Colonic mucosa (tissue), 4 donors: ENCODE data around the gene BBLN. TPM values are rescaled to one million over a fixed set of nuclear protein-coding genes. Genes with fewer than 3 reads are reported as not detected.
A peak's percentile ranks its signal among the peaks of the same experiment; 100 is the strongest.

Experiments used
- DNase-seq: peaks from one replicate; pipeline ENCODE4 v3.0.0-alpha.2; 2020
- H3K27ac ChIP-seq: fragments of 200-600 bp; one replicate; pipeline ENCODE4 v1.8.0; 2021
- H3K27me3 ChIP-seq: fragments of 200-600 bp; one replicate; pipeline ENCODE4 v1.8.0; 2021
- H3K36me3 ChIP-seq: fragments of 200-600 bp; one replicate; pipeline ENCODE4 v1.8.0; 2021
- H3K4me1 ChIP-seq: fragments of 200-600 bp; one replicate; pipeline ENCODE4 v1.8.0; 2021; ENCODE audit warnings: mild to moderate bottlenecking
- H3K4me3 ChIP-seq: fragments of 200-600 bp; one replicate; pipeline ENCODE4 v1.8.0; 2021
- H3K9ac ChIP-seq, 2 donors: one replicate each; pipeline ENCODE4 v1.7.0; 2013; ENCODE audit warnings: control low read depth in 2 of 2, low read depth in 2 of 2, low read length in 2 of 2
- H3K9me3 ChIP-seq: fragments of 200-600 bp; one replicate; pipeline ENCODE4 v1.8.0; 2021
- CTCF ChIP-seq: fragments of 200-600 bp; IDR thresholded peaks from one replicate; pipeline ENCODE4 v1.8.0; 2022; ENCODE audit warnings: antibody characterized with exemption, mild to moderate bottlenecking
- intact Hi-C: fragments of 100-400 bp; cut with DNase I; formaldehyde crosslinking; loops from one replicate; pipeline ENCODE4 v1.14.1; 2022
- total RNA-seq, 2 donors: library from RNA; stranded (reverse); fragmentation: NEBNext Ultra II Directional in 1 of 2; extraction: Animal tissue kit (Norgen Biotek cat#: 25700) in 1 of 2; gene quantifications; one replicate each; pipeline ENCODE4 v1.2.1, GENCODE V29; 2021
- donor health status: healthy.
- donor health status: DM: no; HTN: no; CAD: no.
- donor health status: DM: no; HTN: no; CAD: no.

BBLN gene
- total RNA-seq, 2 donors from 2014 or later, result 47.5 to 53.0 TPM

DNA sequence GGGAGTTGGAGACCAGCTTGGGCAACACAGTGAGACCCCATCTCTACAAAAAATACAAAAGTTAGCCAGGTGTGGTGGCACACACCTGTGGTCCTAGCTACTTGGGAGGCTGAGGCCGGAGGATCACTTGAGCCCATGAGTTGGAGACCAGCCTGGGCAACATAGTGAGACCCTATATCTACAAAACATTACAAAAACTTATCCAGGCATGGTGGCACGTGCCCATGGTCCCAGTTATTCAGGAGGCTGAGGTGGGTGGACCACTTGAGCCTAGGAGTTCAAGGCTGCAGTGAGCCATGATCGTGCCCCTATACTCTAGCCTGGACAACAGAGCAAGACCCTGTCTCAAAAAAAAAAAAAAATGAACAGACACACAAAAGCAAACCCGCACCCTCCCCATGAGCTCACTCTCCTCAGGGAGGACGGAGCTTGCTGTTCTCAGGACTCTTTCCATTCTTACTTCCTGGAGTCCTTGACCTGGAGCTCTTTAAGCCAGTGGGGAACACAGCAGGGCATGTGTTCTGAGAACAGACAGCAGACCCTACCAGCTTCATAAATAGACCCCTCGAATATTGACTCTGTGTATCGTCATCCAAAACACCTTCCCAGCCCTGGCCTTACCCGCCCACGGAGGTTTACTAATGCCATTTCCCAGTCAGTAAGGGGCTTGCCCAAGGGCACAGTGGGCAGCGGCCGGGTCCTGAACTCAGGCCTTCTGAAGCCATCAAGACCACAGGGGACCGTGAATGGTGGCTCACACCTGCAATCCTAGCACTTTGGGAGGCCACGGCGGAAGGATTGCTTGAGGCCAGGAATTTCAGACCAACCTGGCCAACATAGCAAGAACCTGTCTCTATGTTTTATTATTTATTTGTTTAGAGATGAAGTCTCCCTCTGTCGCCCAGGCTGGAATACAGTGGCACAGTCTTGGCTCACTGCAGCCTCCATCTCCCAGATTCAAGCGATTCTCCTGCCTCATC, 43.7 kb upstream of the BBLN start:
- peaks cover 20% of the 10 kb centered on the region for H3K4me1 ChIP-seq
- H3K27me3 ChIP-seq, result no peaks in the 10 kb centered on the region
- H3K4me3 ChIP-seq, result no peak overlapping the region
- no peak for DNase-seq
- H3K9ac ChIP-seq, result peak overlapping the region; percentile 36 to 88
- H3K9me3 ChIP-seq, result no peaks in the 10 kb centered on the region
- no peaks in the 10 kb centered on the region for H3K36me3 ChIP-seq
- TF ChIP-seq CTCF, result no peak
- H3K27ac ChIP-seq, result peak overlapping the region; percentile 94
- intact Hi-C loops, result loop anchor here (5.0 kb wide), 2 partner anchors 69 to 164 kb away; no protein-coding TSS in a partner anchor

GRCh38 chr9:128117613-128118471, 42.2 kb upstream of the BBLN start:
- H3K27me3 ChIP-seq, result no peaks in the 10 kb centered on the region
- intact Hi-C loops, result loop anchor here (5.0 kb wide), 2 partner anchors 71 to 166 kb away; no protein-coding TSS in a partner anchor
- DNase-seq, result peak; percentile 98
- H3K4me3 ChIP-seq, result no peak overlapping the region
- peak; percentile 100 for TF ChIP-seq CTCF
- H3K27ac ChIP-seq, result peak overlapping the region; percentile 94
- no peaks in the 10 kb centered on the region for H3K9me3 ChIP-seq
- H3K36me3 ChIP-seq, result no peaks in the 10 kb centered on the region
- no peak overlapping the region for H3K9ac ChIP-seq
- H3K4me1 ChIP-seq, result peaks cover 20% of the 10 kb centered on the region

DNA sequence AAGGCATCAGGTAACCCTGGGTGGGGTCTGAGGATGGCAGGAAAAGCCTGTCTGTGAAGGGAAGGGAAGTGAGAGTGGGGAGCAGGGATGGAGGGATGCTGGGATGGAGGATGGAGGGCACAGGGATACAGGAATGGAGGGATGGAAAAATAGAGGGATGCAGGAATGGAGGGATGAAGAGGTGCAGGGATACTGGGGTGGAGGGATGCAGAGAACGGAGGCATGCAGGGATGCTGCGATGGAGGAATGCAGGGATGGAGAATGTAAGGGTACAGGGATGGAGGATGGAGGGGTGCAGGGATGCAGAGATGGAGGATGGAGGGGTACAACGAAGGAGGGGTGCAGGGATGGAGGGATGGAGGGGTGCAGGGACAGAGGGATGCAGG, 41.6 kb upstream of the BBLN start:
- H3K36me3 ChIP-seq, result no peaks in the 10 kb centered on the region
- H3K9me3 ChIP-seq, result no peaks in the 10 kb centered on the region
- no peak for DNase-seq
- no peak overlapping the region for H3K9ac ChIP-seq
- H3K27me3 ChIP-seq, result no peaks in the 10 kb centered on the region
- no peak for TF ChIP-seq CTCF
- H3K4me1 ChIP-seq, result peaks cover 20% of the 10 kb centered on the region
- H3K27ac ChIP-seq, result no peak overlapping the region
- intact Hi-C loops, result loop anchor here (5.0 kb wide), 2 partner anchors 71 to 166 kb away; no protein-coding TSS in a partner anchor
- H3K4me3 ChIP-seq, result no peak overlapping the region

- Histone ChIP-seq H3K27ac (no peak overlapping the region), H3K4me1 (peaks cover 20% of the 10 kb centered on the region), H3K27me3 (no peaks in the 10 kb centered on the region), H3K36me3 (no peaks in the 10 kb centered on the region), H3K9ac (no peak overlapping the region), H3K4me3 (no peak overlapping the region), H3K9me3 (no peaks in the 10 kb centered on the region)
- no peak for DNase-seq
- intact Hi-C loops, result loop anchor here (5.0 kb wide), 2 partner anchors 72 to 167 kb away; no protein-coding TSS in a partner anchor
- TF ChIP-seq CTCF, result no peak
Observed at GRCh38 chr9:128118971-128119665, 40.9 kb upstream of the BBLN start.
